T-helper 2 cell treated with Interferon-gamma antibody and Interleukin-4, amounts not matched to agents 5 μg/mL and 100 μg/mL, for 36 hours (primary cell): ENCODE measurements around the gene MRPL39.
"Not testable (repeated sequence)": the region's sequence is repeated elsewhere in the genome, so short reads cannot be mapped to it uniquely, and the experiment has no call there.

Experiments
- DNase-seq: peaks from one replicate; pipeline ENCODE4 v3.0.0; 2021; ENCODE audit warnings: low spot score
- H3K27ac Mint-ChIP-seq: one replicate; pipeline ENCODE4 v1.8.0; 2021; ENCODE audit warnings: mild to moderate bottlenecking, mixed read lengths
- H3K27me3 Mint-ChIP-seq: one replicate; pipeline ENCODE4 v1.8.0; 2021; ENCODE audit warnings: low read depth, mixed read lengths
- H3K36me3 Mint-ChIP-seq: one replicate; pipeline ENCODE4 v1.8.0; 2021; ENCODE audit warnings: low read depth, mixed read lengths
- H3K4me1 Mint-ChIP-seq: one replicate; pipeline ENCODE4 v1.8.0; 2021; ENCODE audit warnings: low read depth, mixed read lengths
- H3K4me3 Mint-ChIP-seq: one replicate; pipeline ENCODE4 v1.8.0; 2022; ENCODE audit warnings: mild to moderate bottlenecking, moderate library complexity, mixed read lengths
- H3K9me3 Mint-ChIP-seq: one replicate; pipeline ENCODE4 v1.8.0; 2021; ENCODE audit warnings: mixed read lengths

MRPL39 gene

GRCh38 chr21:25635310-25635709 lies 28.0 kb upstream of the MRPL39 start:
- no peak overlapping the region for H3K4me3 Mint-ChIP-seq
- DNase-seq: no peak
- H3K4me1 Mint-ChIP-seq: peaks cover 13% of the 10 kb centered on the region
- no peak overlapping the region for H3K27ac Mint-ChIP-seq
- peaks cover 21% of the 10 kb centered on the region for H3K27me3 Mint-ChIP-seq
- no peaks in the 10 kb centered on the region for H3K36me3 Mint-ChIP-seq
- H3K9me3 Mint-ChIP-seq: no peaks in the 10 kb centered on the region

- no peak for DNase-seq
These were observed 25.0 kb upstream of the MRPL39 start for GRCh38 chr21:25632296-25632695.

GRCh38 chr21:25626757-25627156 lies 19.5 kb upstream of the MRPL39 start:
- no peak overlapping the region for H3K27ac Mint-ChIP-seq
- H3K9me3 Mint-ChIP-seq: no peaks in the 10 kb centered on the region

More at GRCh38 chr21:25632296-25632695, 25.0 kb upstream of the MRPL39 start:
- H3K27me3 Mint-ChIP-seq: peaks cover 5% of the 10 kb centered on the region
- no peak overlapping the region for H3K4me3 Mint-ChIP-seq
- H3K9me3 Mint-ChIP-seq: no peaks in the 10 kb centered on the region
- peaks cover 4% of the 10 kb centered on the region for H3K4me1 Mint-ChIP-seq
- H3K27ac Mint-ChIP-seq: no peak overlapping the region
- H3K36me3 Mint-ChIP-seq: no peaks in the 10 kb centered on the region

GRCh38 chr21:25625776-25626555 lies 18.7 kb upstream of the MRPL39 start:
- H3K27ac Mint-ChIP-seq, H3K36me3 Mint-ChIP-seq, H3K27me3 Mint-ChIP-seq, H3K4me1 Mint-ChIP-seq, H3K4me3 Mint-ChIP-seq, DNase-seq, H3K9me3 Mint-ChIP-seq: not testable (repeated sequence)

More at GRCh38 chr21:25626757-25627156, 19.5 kb upstream of the MRPL39 start:
- no peaks in the 10 kb centered on the region for H3K36me3 Mint-ChIP-seq
- no peaks in the 10 kb centered on the region for H3K4me1 Mint-ChIP-seq
- peaks cover 6% of the 10 kb centered on the region for H3K27me3 Mint-ChIP-seq
- no peak for DNase-seq
- no peak overlapping the region for H3K4me3 Mint-ChIP-seq

- Mint-ChIP-seq H3K27ac (no peak overlapping the region), H3K36me3 (no peaks in the 10 kb centered on the region), H3K9me3 (no peaks in the 10 kb centered on the region)
These were observed 17.8 kb upstream of the MRPL39 start for GRCh38 chr21:25625036-25625435.

GRCh38 chr21:25624511-25624910 lies 17.2 kb upstream of the MRPL39 start:
- Mint-ChIP-seq H3K9me3 (no peaks in the 10 kb centered on the region), H3K27ac (no peak overlapping the region), H3K27me3 (peaks cover 7% of the 10 kb centered on the region), H3K4me1 (no peaks in the 10 kb centered on the region), H3K36me3 (no peaks in the 10 kb centered on the region), H3K4me3 (no peak overlapping the region)
- no peak for DNase-seq

More at GRCh38 chr21:25625036-25625435, 17.8 kb upstream of the MRPL39 start:
- no peaks in the 10 kb centered on the region for H3K4me1 Mint-ChIP-seq
- no peak overlapping the region for H3K4me3 Mint-ChIP-seq
- H3K27me3 Mint-ChIP-seq: peaks cover 6% of the 10 kb centered on the region
- DNase-seq: no peak

- Mint-ChIP-seq H3K4me1 (no peaks in the 10 kb centered on the region), H3K27me3 (peaks cover 10% of the 10 kb centered on the region), H3K36me3 (no peaks in the 10 kb centered on the region), H3K9me3 (no peaks in the 10 kb centered on the region), H3K4me3 (no peak overlapping the region), H3K27ac (no peak overlapping the region)
- no peak for DNase-seq
These were observed 11.9 kb upstream of the MRPL39 start for GRCh38 chr21:25619198-25619597.

- H3K27ac Mint-ChIP-seq: no peak overlapping the region
- no peak for DNase-seq
- H3K4me3 Mint-ChIP-seq: no peak overlapping the region
- H3K9me3 Mint-ChIP-seq: no peaks in the 10 kb centered on the region
- H3K4me1 Mint-ChIP-seq: no peaks in the 10 kb centered on the region
- H3K27me3 Mint-ChIP-seq: peaks cover 13% of the 10 kb centered on the region
- no peaks in the 10 kb centered on the region for H3K36me3 Mint-ChIP-seq
These were observed 8.6 kb upstream of the MRPL39 start for GRCh38 chr21:25615880-25616279.

GRCh38 chr21:25614441-25614840 lies 7.2 kb upstream of the MRPL39 start:
- Mint-ChIP-seq H3K4me3 (no peak overlapping the region), H3K4me1 (no peaks in the 10 kb centered on the region), H3K27me3 (peaks cover 12% of the 10 kb centered on the region)

GRCh38 chr21:25608044-25608737 lies 910 bp upstream of the MRPL39 start:
- peaks cover 15% of the 10 kb centered on the region for H3K36me3 Mint-ChIP-seq
- DNase-seq: peak; percentile 70
- peaks cover 3% of the 10 kb centered on the region for H3K27me3 Mint-ChIP-seq
- no peaks in the 10 kb centered on the region for H3K9me3 Mint-ChIP-seq
- peak overlapping the region; percentile 98 for H3K27ac Mint-ChIP-seq
- H3K4me3 Mint-ChIP-seq: peak overlapping the region; percentile 100
- H3K4me1 Mint-ChIP-seq: peaks cover 22% of the 10 kb centered on the region

More at GRCh38 chr21:25614441-25614840, 7.2 kb upstream of the MRPL39 start:
- Mint-ChIP-seq H3K36me3 (no peaks in the 10 kb centered on the region), H3K9me3 (no peaks in the 10 kb centered on the region), H3K27ac (no peak overlapping the region)
- no peak for DNase-seq

- peaks cover 7% of the 10 kb centered on the region for H3K4me1 Mint-ChIP-seq
- peaks cover 64% of the 10 kb centered on the region for H3K36me3 Mint-ChIP-seq
- no peaks in the 10 kb centered on the region for H3K9me3 Mint-ChIP-seq
- H3K27me3 Mint-ChIP-seq: no peaks in the 10 kb centered on the region
- H3K4me3 Mint-ChIP-seq: no peak overlapping the region
- H3K27ac Mint-ChIP-seq: no peak overlapping the region
- no peak for DNase-seq
These were observed 17.4 kb downstream of the MRPL39 start for GRCh38 chr21:25589887-25590286.

- DNase-seq: no peak
- Mint-ChIP-seq H3K36me3 (peaks cover 46% of the 10 kb centered on the region), H3K4me1 (peaks cover 18% of the 10 kb centered on the region), H3K27ac (no peak overlapping the region), H3K9me3 (no peaks in the 10 kb centered on the region), H3K4me3 (no peak overlapping the region), H3K27me3 (no peaks in the 10 kb centered on the region)
These were observed 20.5 kb downstream of the MRPL39 start for GRCh38 chr21:25586791-25587190.

GRCh38 chr21:25586326-25586725 lies 21.0 kb downstream of the MRPL39 start:
- peaks cover 18% of the 10 kb centered on the region for H3K4me1 Mint-ChIP-seq
- H3K27ac Mint-ChIP-seq: no peak overlapping the region
- no peak for DNase-seq
- H3K27me3 Mint-ChIP-seq: no peaks in the 10 kb centered on the region
- H3K36me3 Mint-ChIP-seq: peaks cover 42% of the 10 kb centered on the region
- no peaks in the 10 kb centered on the region for H3K9me3 Mint-ChIP-seq
- no peak overlapping the region for H3K4me3 Mint-ChIP-seq

GRCh38 chr21:25584833-25585676 lies 22.2 kb downstream of the MRPL39 start:
- Mint-ChIP-seq H3K27me3 (no peaks in the 10 kb centered on the region), H3K27ac (peak overlapping the region; percentile 37), H3K4me3 (no peak overlapping the region), H3K36me3 (peaks cover 34% of the 10 kb centered on the region), H3K4me1 (peaks cover 18% of the 10 kb centered on the region), H3K9me3 (no peaks in the 10 kb centered on the region)
- no peak for DNase-seq
